GM10248 (cell line): ENCODE results near the gene DNHD1.

Experiments
- CTCF ChIA-PET: fragments of 300-600 bp; sonication (Branson Sonifier 250); formaldehyde crosslinking; extraction: SDS; loops from one replicate; lab custom pipeline; 2021; ENCODE audit warnings: antibody characterized with exemption; lab: Yijun Ruan, JAX
- POLR2A ChIA-PET: fragments of 350-650 bp; sonication (Branson Sonifier 250); formaldehyde crosslinking; extraction: SDS; loops from one replicate; lab custom pipeline; 2020; ENCODE audit warnings: antibody characterized with exemption; lab: Yijun Ruan, JAX
- DNase-seq: peaks from one replicate; pipeline ENCODE4 v3.0.0; 2012; ENCODE audit errors: extremely low spot score
- TF ChIP-seq, protein P1 (sequence below): IDR thresholded peaks from 2 replicates; pipeline ENCODE4 v1.5.1; 2012; ENCODE audit warnings: mild to moderate bottlenecking, low read depth; ENCODE audit errors: extremely low read depth, missing control alignments, control extremely low read depth

The DNHD1 gene

DNA sequence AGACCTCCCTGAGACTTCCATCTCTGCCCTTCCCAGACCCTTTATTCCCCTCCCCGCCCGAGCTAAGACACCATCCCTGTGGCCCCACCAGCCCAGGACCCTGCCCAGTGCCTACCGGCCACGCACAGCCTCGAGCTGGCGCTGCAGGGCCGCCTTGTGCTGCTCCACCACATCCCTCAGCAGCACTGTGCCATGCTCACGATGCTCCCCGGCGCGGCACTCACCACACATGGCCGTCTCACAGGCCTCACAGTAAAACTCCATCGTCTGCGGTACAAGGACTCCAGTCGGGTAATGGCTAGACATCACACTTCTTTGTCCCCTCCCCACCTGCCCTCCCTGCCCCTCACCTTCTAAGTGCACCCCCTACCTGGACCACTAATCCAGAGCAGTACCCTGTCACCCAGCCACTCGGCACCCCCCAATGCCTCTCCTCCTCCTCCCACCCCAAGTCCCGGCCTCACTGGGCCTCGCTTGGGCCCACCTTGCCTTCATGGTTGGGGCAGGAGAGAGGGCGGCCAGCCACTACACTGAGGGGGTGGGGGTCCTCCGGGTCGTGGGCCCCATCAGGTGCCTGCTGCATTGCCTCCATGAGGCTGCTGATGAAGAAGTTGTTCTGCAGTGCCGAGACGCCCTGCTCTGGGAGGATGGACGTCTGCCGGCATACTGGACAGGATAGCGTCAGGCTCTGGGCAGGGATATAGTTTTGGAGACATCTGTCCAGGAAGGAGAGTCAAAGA, 39.3 kb upstream of the DNHD1 start:
- ChIA-PET POLR2A (no interaction called here), CTCF (interaction anchor here (1.2 to 6.1 kb wide), 2 partner anchors 14 to 16 kb away, joined by 3 to 100 read pairs; partner anchors contain the start of genes HPX and TRIM3)
- no peak for DNase-seq
- TF ChIP-seq, protein P1, sequence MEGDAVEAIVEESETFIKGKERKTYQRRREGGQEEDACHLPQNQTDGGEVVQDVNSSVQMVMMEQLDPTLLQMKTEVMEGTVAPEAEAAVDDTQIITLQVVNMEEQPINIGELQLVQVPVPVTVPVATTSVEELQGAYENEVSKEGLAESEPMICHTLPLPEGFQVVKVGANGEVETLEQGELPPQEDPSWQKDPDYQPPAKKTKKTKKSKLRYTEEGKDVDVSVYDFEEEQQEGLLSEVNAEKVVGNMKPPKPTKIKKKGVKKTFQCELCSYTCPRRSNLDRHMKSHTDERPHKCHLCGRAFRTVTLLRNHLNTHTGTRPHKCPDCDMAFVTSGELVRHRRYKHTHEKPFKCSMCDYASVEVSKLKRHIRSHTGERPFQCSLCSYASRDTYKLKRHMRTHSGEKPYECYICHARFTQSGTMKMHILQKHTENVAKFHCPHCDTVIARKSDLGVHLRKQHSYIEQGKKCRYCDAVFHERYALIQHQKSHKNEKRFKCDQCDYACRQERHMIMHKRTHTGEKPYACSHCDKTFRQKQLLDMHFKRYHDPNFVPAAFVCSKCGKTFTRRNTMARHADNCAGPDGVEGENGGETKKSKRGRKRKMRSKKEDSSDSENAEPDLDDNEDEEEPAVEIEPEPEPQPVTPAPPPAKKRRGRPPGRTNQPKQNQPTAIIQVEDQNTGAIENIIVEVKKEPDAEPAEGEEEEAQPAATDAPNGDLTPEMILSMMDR, result no peak

DNA sequence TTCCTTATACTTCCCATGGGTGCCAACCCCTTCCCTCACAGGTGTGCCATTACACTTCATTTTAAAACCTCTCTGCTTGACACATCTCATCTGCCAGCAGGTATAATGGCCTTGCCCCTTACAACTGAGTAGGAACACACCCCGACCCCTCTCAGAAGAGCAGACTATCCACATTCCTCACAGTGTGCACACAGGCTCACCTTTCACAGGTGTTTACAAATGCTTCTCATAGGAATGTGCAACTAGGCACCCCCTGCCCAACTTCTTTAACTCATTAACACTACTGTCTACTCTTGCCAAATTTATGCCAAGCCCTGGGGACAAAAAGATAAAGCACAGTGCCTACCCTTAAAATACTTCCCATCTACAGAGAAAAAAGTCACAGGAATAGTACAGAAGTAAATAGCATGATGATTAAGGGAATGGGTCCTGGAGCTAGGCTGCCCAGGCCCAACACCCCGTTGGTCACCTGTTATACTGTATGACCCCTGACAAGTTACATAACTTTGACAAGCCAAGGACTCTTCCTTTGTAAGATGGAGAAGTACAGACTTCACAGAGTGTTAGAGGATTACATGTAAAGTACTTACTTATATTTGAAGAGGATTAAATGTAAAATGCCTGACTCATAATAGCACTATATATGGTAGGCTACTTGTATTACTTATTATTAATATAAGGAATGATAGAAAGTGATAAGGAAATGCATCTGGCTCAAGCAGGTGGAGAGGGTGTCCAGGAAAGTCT, 38.6 kb upstream of the DNHD1 start:
- CTCF ChIA-PET, result interaction anchor here (2.0 to 4.7 kb wide), 2 partner anchors 15 to 79 kb away, joined by 14 to 16 read pairs; no protein-coding TSS in a partner anchor
- TF ChIP-seq, protein P1, result no peak
- POLR2A ChIA-PET, result no interaction called here
- no peak for DNase-seq

DNA sequence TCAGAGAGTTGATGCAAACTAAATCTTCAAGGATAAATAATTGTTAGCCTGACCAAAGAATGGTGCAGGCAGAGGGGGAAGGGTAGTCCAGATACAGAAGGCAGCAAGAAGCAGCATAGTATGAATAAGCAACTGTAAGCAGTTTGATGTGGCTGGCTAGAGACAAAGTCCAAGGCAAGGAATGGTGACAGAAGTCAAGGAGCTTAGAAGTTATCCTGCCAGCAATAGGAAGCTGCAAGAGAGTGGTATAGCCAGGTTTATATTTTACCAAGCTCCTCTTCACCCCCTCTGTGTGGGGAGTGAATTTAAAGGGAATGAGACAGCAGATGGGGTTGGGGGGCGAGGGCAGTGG, 38.0 kb upstream of the DNHD1 start:
- CTCF ChIA-PET, result interaction anchor here (1.5 to 4.7 kb wide), 3 partner anchors 15 to 80 kb away, joined by 4 to 16 read pairs (median 14); no protein-coding TSS in a partner anchor
- POLR2A ChIA-PET, result no interaction called here

DNA sequence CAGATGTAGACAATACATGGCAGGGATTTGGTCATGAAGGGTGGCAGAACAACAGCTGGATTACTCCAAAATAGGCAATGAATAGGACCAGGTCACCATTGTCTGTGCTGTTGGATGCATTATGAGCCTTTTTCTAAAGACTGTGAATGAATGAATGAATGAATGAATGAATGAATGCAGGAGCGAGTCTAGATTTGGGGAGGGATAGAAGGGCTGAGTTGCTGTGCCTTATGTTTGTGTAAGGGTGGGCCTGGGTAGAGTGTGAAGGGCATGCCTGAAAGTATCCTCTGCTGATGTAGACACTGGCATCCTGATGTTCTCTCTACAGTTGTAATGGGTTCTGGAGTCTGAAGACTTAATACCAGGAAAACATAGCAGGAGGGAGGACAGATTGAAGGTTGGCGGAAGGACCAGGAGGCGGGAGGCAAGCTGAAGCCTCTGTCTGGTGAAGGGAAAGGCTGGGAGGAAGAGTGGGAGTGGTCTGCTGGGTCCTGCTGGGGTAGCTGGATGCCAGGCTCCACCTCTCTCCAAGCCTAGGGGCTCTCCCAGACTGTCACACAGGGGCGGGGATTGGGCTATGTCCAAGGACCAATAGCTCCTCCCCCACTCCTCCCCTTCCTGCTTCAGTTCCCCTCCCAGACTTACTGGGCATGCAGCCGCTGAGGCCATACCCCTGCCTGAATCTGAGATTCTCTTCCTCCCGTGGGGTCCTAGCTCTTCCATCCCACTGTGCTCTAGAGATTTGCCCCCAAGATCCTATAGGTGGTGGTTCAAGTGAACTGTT, 28.2 kb upstream of the DNHD1 start:
- TF ChIP-seq, protein P1, result no peak
- POLR2A ChIA-PET, result interaction anchor here (1.0 kb wide), 2 partner anchors 12 to 90 kb away, joined by 3 to 4 read pairs; partner anchors contain the start of genes ARFIP2 and TIMM10B
- peak; percentile 74 for DNase-seq
- CTCF ChIA-PET, result interaction anchor here (1.1 to 4.1 kb wide), 5 partner anchors 13 to 106 kb away, joined by 3 to 25 read pairs (median 6); partner anchors contain the start of genes ARFIP2 and TIMM10B

More for the DNA sequence above, 38.0 kb upstream of the DNHD1 start:
- TF ChIP-seq, protein P1, result no peak
- no peak for DNase-seq

DNA sequence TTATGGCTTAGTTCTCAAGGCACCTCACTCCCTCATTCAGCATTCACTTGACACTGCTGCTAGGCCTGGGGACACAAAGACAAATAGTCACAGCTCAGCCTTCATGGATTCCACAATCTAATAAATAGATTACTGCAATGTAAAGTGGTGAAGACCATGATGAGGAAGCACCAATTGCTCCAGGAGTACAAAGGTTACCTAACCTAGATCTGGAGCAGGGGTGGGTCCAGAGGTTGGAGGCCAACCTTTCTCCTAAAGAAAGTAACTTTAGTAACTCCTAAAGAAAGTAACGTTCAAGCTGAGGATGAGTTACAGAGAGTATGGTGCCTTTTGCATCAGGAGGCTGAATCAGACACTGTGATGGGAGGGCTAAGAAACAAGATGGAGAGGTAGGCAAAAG, 27.5 kb upstream of the DNHD1 start:
- POLR2A ChIA-PET, result interaction anchor here (1.0 kb wide), 2 partner anchors 12 to 90 kb away, joined by 3 to 4 read pairs; partner anchors contain the start of genes ARFIP2 and TIMM10B
- DNase-seq, result no peak
- TF ChIP-seq, protein P1, result no peak
- CTCF ChIA-PET, result interaction anchor here (1.1 to 4.1 kb wide), 4 partner anchors 17 to 107 kb away, joined by 3 to 25 read pairs (median 6); no protein-coding TSS in a partner anchor
